ENCODE measurements around the gene TEX53.

Gene TEX53

DNA sequence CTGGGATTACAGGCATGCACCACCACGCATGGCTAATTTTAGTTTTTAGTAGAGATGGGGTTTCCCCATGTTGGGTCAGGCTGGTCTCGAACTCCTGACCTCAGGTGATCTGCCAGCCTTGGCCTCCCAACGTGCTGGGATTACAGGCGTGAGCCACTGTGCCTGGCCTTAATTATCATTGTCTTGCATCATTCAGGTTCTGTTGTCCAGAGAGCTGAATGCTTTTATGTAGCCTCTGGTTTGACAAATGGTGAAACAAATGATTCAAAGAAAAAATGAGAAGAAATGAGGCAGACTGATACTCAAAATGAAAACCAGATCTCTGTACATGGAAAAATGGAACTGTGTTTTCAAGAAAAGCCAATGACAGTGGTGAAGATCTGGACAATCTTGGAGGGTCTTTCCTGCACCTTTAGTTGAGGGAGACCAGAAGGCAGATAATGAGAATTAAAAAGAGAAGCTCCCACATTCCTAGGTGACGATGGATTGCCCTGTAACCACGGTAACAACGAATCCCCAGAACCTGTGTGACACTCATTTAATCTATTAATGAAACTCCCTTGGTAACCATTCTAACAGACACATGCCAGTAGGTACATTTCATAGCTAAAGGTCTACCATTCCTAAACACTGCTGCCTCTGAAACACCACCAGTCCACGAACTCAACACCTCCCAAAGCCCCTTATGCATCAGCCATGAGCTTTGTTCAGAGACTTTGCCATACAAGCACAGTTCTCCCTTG lies 22.8 kb upstream of the TEX53 start:
- DNase-seq, result no peak

DNA sequence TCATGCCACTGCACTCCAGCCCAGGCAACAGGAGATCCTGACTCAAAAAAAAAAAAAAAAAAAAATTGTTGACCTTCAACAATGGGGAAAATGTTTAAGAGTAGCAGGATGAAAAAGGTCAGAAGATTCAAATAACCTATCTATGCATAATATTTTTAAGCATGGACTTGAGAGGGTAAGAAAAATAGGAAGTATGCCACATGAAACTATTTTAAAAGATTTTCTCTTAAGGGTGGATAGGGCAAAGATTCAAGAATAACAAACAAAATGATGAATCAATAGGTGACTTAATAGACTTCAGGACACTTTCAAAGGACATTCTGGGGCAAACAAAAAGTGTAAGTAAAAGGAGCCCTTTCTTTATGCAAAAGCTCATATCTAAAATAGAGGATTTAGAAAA lies 21.2 kb upstream of the TEX53 start:
- peak; percentile 51 for DNase-seq

DNA sequence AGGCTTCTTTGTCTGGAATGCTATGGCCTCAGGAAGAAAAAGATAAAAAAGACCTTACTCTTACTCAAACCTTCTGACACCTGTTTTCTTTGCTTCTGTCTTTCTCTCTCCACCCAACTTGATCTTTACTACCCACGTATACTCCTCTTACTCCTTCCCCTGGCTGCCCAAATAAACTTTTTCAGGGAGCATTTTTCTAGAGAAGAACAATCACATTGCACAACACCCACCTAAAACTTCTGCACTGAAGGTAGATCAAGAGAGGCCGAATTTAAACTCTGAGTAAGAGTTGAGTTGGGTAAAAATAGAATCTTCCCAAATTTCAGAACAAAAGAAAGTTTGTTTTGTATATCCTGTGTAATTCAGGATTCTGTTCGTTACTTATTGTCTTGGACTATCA lies 20.5 kb upstream of the TEX53 start:
- DNase-seq, result no peak

DNA sequence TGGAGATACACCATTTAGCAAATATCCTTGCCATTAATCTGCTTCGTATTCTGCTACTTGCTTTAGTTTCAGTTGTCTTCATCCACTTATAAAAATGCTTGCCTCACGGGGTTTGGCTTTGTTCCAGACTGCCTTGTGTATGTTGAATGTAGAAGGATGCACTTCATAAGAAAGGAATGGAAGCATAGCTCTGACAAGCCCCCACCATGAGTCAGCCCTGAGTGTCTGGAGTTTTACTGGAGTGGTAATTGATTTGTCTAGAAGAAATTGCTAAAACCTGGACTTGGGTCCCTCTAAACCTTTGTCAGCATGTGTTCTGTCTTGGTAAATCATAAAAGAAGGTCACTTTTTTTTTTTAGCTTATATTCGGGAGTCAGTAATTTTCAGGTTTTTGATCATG lies 19.8 kb upstream of the TEX53 start:
- DNase-seq, result peak; percentile 100

DNA sequence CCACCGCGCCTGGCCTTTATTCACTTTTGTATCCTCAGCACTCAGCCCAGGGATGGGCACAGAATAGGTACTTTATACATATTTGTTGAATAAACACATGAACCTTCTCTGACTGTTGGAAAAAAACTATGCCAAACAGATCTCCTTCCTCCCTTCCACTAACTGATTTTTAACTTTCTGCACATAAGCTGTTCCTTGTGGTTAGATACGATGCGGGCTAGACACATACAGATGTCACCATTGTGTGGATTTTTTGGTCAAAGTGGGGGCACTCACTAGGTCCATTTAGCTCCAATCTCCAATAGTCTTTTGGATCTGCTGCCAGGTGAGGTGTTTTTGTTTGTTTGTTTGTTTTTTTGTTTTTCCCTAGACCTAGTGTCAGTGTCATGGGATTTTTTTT lies 19.3 kb upstream of the TEX53 start:
- no peak for DNase-seq

DNA sequence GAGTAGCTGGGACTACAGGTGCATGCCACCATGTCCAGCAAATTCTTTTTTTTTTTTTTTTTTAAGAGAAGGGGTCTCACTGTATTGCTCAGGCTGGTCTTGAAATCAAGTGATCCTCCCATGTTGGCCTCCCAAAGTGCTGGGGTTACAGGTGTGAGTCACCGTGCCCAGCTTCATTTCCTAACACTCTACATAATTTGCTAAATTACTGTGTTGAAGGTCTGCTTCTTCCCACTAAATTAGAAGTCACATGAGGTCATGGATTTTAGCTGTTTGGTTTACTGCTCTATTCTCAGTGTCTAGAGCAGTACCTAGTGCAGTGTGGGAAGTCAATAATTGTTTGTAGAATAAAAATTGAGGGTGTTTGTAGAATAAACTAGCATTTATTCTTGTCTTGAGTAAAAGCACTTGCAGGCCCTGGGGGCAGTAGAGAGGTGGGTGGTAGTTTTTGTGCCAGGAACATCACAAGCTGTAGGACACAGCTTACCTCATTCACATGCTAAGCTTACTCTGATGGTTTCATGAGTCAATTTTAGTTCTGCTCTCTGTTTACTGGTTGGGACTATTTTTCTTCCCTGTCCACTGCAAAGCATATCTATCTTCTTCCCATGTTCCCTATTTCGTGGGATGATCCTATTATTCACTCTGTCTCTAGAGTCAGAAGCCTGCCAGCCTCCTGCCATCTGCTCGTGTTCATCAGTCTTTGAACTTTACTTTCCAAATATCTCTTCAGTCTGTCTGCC lies 17.4 kb upstream of the TEX53 start:
- no peak for DNase-seq

DNA sequence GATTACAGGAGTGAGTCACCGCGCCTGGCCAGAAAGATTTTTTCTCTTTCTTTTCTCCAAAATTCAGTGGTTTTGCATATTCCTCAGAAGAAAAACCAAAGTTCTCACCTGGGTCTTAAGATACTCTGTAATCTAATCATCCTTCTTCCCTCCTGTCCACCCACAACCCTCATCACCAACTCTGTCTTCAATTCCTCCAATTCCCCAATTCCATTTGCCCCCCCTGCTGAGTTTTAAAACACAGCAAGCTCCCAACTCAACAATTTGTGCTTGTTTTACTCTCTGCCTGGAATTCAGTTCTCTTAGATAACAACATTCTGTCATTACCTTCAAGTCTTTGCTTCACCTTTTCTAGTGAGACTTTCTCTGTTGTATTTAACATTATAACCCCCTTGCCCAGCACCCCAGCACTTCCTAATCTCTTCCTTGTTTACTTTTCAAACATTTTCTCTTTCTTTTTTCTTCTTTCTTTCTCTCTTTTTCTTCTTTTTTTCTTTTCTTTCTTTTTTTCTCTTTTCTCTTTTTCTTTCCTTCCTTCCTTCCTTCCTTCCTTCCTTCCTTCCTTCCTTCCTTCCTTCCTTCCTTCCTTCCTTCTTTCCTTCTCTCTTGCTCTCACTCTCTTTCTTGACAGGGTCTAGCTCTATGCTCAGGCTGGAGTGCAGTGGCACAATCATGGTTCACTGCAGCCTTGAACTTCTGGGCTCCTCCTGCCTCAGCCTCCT lies 16.6 kb upstream of the TEX53 start:
- DNase-seq, result peak; percentile 26

DNA sequence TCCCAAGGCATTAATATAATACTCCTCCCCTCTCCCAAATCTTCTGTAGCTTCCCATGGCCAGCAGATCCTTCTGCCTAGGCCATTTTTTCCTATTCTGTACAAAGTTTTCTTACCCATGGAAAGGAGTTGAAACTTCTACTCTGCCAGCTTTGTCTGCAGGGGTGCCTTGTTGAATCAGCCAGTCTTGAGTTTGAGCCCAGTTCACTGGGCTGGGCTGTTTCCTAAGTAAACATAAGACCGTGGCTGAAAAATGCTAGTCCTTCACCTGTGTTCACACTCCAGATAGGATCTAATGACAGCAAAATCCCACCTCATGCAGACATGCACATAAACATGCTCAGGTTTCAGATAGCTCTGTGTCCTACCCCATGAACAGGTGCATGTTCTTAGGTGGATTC lies 14.0 kb upstream of the TEX53 start:
- no peak for DNase-seq

DNA sequence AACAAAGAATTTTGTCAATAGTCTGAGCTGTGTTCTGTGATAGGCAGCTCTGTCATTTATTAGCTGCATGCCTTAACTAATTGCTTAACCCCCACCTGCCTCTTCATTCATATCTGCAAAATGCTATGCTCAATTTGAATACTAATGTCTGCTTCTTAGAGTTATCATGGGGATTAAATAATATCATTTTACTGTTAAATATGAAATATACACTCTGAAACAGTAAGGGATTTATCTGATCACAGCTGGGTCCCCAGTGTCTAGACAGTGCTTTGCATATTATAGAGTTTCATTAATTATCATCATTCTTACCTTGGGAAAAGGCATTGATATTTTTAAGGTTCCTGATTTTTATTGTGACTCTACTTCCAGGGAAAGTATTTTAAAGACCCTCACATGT lies 12.4 kb upstream of the TEX53 start:
- DNase-seq, result no peak

DNA sequence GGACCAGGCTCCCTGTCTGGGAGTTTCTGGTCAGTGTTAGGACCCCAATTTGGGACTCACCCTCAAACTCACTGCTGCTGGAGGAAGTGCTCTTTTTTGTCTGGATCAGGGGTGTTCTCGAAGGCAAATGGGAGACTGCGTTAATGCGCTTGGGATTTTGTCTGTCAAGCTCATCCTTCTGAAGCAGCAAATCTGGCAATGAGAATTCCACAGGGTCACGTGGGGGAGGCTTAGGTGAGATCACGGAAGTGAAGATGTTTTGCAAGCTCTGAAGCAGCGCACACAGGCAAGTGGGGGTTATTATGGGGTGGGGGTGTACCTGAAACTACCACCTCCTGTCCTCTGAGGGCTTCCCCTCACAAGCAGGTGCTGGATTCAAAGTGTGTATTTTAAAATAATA lies 10.5 kb upstream of the TEX53 start:
- DNase-seq, result no peak

DNA sequence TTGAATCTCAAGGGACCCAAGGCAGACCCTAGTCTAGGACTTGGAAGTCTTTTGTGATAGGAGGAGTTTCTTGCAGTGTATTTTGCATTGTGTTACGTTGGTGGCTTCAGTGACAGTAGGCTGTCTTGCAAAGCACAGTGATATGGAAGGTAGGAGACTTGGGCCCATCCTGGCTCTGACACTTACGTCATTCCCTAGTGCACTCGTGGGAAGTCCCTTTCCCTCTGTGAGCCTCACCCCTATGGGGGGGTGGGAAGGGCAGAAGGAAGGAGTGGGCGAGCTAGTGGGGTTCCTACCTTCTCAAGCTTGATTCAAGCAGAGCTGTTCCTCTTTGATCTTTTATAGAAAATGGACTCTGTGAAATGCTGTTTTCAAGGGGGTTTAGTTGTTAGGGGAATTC lies 9.2 kb upstream of the TEX53 start:
- no peak for DNase-seq

DNA sequence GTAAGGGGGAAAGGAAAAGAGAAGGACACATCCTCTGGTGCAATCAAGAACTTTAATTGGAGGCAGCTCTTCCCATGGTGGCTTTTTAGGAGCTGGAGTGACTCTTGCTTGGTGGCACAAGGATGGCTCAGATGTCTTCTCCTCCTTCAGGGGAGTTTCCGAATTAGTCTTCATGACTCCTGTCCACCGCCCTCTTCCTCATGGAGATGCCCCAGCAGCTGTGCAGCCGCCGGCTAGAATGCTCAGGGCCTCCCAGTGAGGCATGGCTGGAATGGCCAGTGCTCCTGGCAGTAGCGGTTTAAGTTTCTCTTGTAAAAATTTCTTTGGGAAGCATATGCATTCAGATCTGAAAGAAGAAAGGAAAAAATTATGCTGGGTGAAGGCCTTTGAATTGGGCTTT lies 8.8 kb upstream of the TEX53 start:
- DNase-seq, result no peak

DNA sequence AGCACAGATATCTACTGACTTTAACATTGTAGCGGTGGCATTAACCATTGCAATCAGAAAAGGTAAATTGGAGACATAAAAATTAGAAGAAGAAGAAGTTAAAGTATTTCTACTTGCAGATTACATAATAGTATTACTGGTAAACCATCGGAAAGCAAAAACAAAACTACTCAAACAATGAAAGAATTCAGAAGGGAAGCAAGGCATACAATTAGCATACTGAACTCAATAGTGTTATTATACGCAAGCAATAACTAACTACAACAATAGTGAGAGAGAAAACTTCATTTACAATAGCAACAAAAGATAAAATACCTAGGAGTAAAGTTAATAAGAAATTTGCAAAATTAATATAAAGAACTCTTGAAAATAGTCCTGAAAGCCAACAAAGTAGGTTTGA lies 6.6 kb upstream of the TEX53 start:
- DNase-seq, result no peak

DNA sequence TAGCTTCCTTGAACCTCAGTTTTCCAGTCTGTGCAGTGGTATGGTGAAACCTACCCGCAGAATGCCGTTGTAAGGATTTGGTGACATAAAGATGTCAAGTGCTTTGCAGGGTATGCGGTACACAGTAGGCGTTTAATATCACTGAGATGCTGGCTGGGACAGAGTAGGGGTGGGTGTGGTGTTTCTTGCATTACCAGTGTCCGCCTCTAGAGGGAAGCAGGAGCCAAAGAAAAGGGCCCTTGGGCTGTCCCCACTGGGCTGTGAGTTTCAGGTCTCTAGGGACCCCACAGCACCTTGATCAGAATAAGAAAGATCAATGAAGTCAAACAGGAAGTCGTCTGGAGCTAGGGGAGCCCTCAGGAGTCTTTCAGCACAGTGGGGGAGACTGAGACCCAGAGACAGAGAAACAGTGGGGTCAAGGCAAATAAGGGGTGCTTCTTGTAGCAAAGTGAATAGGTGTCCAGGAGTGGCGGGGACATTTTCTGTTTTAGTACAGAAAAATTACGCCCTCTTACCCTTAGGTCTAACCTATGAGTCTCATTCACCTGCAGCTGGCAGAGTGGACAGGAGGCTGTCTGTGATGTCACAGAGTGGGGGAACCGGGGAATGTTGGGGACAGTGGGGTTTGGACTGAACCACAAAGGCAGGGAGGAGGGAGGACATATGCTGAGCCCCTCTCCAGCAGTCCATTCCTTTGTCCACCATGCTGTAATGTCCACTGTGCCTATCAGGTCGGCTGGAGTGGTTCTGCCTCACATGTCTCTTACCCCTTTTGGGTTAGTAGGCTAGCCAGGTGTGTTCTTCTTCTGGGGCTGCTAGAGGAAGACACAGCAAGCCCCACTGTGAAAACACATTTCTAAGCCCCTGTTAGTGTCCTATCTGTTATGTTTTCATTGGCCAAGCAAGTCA lies 4.7 kb upstream of the TEX53 start:
- DNase-seq, result peak; percentile 33

DNA sequence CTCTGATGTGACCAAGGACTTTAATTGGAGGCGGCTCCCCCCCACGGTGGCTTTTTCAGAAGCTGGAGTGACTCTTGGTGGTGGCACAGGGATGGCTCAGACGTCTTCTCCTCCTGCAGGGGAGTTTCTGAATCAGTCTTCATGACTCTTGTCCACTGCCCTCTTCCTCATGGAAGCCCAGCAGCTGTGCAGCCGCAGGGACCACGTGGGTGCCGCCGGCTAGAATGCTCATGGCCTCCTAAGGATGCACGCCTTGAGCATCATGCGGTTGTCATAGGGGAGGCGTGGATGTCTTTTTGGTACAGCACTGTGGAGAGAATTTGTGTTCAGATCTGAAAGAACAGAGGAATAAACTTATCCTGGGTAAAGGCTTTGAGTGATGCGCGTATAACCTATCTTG lies 1.3 kb downstream of the TEX53 start:
- DNase-seq, result no peak

DNA sequence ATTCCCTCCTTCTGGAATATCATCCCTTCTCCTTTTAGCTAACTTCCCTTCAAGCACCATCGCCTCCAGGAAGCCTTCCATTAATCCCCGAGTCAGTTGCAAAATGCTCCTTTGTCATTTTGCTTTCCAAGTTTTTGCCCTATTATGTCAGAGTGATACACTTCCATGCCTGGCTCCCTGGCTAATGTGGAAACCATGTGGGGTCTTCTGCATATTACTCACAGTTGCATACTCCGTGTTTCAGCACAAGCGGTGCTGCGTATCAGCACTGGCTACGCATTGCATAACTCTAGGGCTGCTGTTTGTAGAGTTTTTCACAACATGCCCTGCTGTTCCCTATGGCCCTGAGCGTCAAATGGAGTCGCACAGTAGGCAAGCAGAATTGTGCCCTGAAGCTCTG lies 1.9 kb downstream of the TEX53 start:
- peak; percentile 57 for DNase-seq

DNA sequence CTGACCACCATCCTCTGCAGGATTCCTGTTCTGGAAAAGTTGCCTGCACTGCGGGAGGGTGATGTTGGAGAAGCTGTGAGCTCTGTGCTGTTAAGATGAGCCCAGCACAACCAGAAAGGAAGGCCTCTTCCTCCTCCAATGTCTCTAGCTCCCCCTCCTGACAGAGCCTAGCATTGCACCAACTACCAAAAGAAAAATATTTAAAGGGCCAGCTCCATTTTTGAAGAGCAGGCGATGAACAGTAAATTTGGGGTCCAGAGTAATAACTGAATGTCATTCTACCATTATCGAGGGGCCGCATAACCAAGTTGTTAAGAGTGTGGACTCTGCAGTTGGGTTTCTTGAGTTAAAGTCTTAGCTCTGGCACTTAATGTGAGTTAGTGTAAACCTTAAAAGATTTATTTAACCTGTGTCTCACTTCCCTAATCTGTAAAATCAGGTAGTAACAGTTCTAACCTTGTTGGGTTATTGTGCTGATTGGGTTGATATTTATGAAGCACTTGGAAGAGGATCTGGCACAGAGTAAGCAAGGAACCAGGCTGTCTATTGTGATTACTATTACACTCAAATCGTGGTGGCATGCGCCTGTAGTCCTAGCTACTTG lies 3.9 kb downstream of the TEX53 start:
- DNase-seq, result peak; percentile 71

DNA sequence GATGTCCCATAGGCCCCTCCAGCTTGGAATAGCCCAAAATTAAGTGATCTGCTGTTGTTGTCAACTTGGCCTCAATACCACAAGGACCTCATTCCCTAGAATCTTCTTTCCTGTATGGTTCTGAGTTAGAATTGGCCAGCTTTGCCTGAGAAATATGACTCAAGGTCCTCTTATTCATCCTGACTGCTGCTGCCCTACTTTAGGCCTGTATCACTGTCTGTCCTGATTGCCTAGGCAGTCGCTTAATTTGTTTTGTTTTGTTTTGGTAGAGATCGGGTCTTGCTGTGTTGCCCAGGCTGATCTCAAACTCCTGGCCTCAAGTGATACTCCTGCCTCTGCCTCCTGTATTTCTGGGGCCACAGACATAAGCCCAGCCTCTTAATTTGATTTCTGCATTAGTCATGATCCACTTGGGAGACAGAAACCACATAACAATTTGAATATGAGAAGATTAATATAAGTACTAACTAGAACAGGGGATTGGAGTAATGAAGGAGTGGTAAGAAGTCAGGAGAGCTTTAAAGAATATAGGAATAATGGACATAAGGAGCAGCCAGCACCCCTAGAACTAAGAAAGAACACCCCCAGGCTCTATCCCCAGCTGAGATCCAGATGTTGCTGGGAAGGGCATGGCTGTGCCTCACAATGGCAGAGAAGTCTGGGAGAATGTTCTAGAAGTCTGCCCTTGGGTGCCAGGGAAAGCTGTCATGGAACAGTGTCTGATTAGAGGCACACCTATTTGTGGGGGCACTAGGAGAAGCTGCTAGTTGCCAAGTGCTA lies 4.6 kb downstream of the TEX53 start:
- DNase-seq, result peak; percentile 27

DNA sequence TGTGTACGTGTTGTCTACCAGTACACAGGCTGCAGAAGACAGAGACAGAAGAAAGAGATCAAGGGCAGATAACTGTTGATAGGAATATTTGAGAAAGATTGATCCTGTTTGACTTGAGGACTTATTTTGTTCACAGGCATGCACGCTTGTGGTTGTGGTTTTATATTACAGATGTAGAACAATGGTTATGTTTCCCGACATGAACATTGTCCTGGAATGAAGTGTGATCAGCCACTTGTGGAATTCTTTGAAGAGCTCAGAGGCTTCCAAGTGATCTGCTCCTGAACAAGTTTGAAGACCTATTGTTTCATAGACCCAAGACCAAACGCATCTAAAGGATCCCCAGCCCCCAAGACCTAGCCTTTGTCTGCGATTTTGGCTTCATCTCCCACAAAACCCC lies 13.7 kb downstream of the TEX53 start:
- DNase-seq, result no peak

DNA sequence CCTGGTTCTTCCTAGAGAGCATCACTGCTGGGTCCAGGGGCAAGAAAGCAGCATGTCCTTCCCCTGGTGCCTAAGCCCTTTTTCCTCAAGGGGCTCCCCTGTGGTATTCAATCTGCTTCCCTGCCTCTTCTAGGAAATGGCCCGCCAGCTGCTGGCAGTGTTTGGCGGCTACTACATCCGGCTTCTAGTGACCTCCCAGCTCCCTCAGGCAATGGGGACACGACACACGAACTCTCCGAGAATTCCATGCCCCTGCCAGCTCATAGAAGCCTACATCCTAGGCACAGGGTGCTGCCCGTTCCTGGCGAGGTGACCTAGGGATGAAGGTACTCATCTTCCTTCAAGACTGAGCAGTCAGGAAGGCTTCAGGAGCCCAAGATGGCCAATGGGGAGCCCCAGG lies 14.6 kb downstream of the TEX53 start:
- no peak for DNase-seq

DNA sequence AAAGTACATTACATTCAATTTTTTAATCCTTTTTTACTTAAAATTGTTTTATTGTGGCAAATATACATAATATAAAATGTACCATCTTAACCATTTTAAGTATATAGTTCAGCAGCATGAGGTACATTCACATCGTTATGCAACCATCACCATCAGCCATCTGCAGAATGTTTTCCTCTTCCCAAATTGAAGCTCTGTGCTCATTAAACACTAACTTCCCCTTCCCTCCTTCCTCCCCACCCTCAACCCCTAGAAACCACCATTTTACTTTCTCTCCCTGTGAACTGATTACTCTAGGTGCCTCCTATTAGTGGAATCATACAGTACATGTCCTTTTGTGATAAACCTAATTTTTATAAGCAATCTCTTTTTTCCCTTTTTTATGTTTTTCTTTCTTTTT lies 15.6 kb downstream of the TEX53 start:
- DNase-seq, result no peak

All from fibroblast of skin of back (primary cell).